K562 (cell line): ENCODE results near the gene TFB2M. TPM values are rescaled to one million over a fixed set of nuclear protein-coding genes. Genes with fewer than 3 reads are reported as not detected.

ENCODE experiments used
- BCOR ChIP-seq: fragments of 450-650 bp; IDR thresholded peaks from 2 replicates; pipeline ENCODE4 v1.6.1; 2016
- BDP1 ChIP-seq: IDR thresholded peaks from 3 replicates; pipeline ENCODE4 v1.6.1; 2011; ENCODE audit not compliant: insufficient read length, insufficient read depth
- CHD1 ChIP-seq: fragments of 200-600 bp; sonication (generic); IDR thresholded peaks from one replicate; pipeline ENCODE4 v1.6.1; 2012; ENCODE audit warnings: mild to moderate bottlenecking, moderate library complexity, low read length, inconsistent platforms
- MAFK ChIP-seq: IDR thresholded peaks from 2 replicates; pipeline ENCODE4 v1.6.1; 2011; ENCODE audit warnings: low read length, improper control_type of control experiment
- NBN ChIP-seq: fragments of 450-650 bp; IDR thresholded peaks from 2 replicates; pipeline ENCODE4 v1.6.1; 2016; ENCODE audit warnings: low read depth, mild to moderate bottlenecking
- NCOR1 ChIP-seq: fragments of 450-650 bp; IDR thresholded peaks from 2 replicates; pipeline ENCODE4 v1.6.1; 2016; ENCODE audit warnings: mild to moderate bottlenecking, moderate library complexity
- NR2F6 ChIP-seq: fragments of 450-650 bp; formaldehyde crosslinking; IDR thresholded peaks from 2 replicates; pipeline ENCODE4 v1.4.0; 2020; ENCODE audit warnings: mild to moderate bottlenecking
- RBM34 ChIP-seq: fragments of 200-400 bp; formaldehyde crosslinking; IDR thresholded peaks from 2 replicates; pipeline ENCODE4 v1.6.1; 2018; ENCODE audit warnings: low read length, borderline replicate concordance; ENCODE audit not compliant: insufficient read depth
- XRCC4 ChIP-seq: IDR thresholded peaks from one replicate; pipeline ENCODE4 v1.6.1; 2011; ENCODE audit not compliant: insufficient read depth, insufficient read length; ENCODE audit errors: extremely low read depth
- ZNF507 ChIP-seq: conservative IDR thresholded peaks from 2 replicates; pipeline ENCODE4 v1.6.1; 2017; ENCODE audit warnings: missing genetic modification characterization, missing compliant biosample characterization
- ZSCAN32 ChIP-seq: fragments of 450-650 bp; formaldehyde crosslinking; IDR thresholded peaks from 2 replicates; pipeline ENCODE4 v1.4.0; 2020; ENCODE audit warnings: mild to moderate bottlenecking, moderate library complexity
- polyA plus RNA-seq, 8 experiments: library from polyadenylated mRNA; depleted of rRNA in 4 of 8; stranded (reverse) in 5 of 8; unstranded in 3 of 8; fragments of >200 nt; fragmentation: Nextera tagmentation in 2 of 8; fragmentation: Illumina TruSeq in 1 of 8; extraction: Ambion mirVana in 2 of 8; extraction: Trizol in 1 of 8; gene quantifications; 2 replicates each; pipeline versions ENCODE4 v1.2.1 to v1.2.3, GENCODE V29; 2011 to 2014; ENCODE audit warnings: inconsistent platforms in 1 of 8, missing spikeins in 1 of 8
- total RNA-seq, 7 experiments: library from RNA; depleted of rRNA in 6 of 7; stranded (reverse); fragments of >200 nt in 6 of 7; fragmentation: Illumina TruSeq in 2 of 7; extraction: Trizol in 2 of 7; gene quantifications; 2 replicates each; pipeline versions ENCODE4 v1.2.1 to v1.2.3, GENCODE V29; 2011 to 2021; ENCODE audit warnings: low replicate concordance in 1 of 7
- TF ChIP-seq, protein P1 (sequence below): sonication (generic); formaldehyde crosslinking; IDR thresholded peaks from 2 replicates; pipeline ENCODE4 v1.8.0; 2023; ENCODE audit warnings: mild to moderate bottlenecking, missing genetic modification reagents
- TF ChIP-seq, protein P2 (sequence below): fragments of 250-450 bp; sonication (Bioruptor Pico); IDR thresholded peaks from 2 replicates; pipeline ENCODE4 v1.9.0; 2021; ENCODE audit warnings: mild to moderate bottlenecking, inconsistent platforms
- TF ChIP-seq, protein P3 (sequence below): sonication (generic); formaldehyde crosslinking; IDR thresholded peaks from 2 replicates; pipeline ENCODE4 v1.9.0; 2022; ENCODE audit warnings: mild to moderate bottlenecking, missing genetic modification reagents
- TF ChIP-seq, protein P4 (sequence below): fragments of 450-650 bp; IDR thresholded peaks from 2 replicates; pipeline ENCODE4 v1.6.1; 2016; ENCODE audit warnings: low read depth, mild to moderate bottlenecking, moderate library complexity
- TF ChIP-seq, protein P5 (sequence below): fragments of 250-450 bp; sonication (Bioruptor Pico); IDR thresholded peaks from 2 replicates; pipeline ENCODE4 v1.8.0; 2021; ENCODE audit warnings: moderate library complexity, mild to moderate bottlenecking, inconsistent platforms
- TF ChIP-seq, protein P6 (sequence below): fragments of 450-650 bp; formaldehyde crosslinking; conservative IDR thresholded peaks from 2 replicates; pipeline ENCODE4 v1.4.0; 2022; ENCODE audit warnings: mild to moderate bottlenecking, missing genetic modification characterization
- TF ChIP-seq, protein P7 (sequence below): fragments of 450-650 bp; IDR thresholded peaks from 2 replicates; pipeline ENCODE4 v1.6.1; 2017; ENCODE audit warnings: mild to moderate bottlenecking, moderate library complexity

The TFB2M gene
- total and polyA plus RNA-seq, 9 of the 15 experiments (the other 6 are each of a cell fraction or from before 2014, with no cell fraction given) = 55.1 to 162 (median 70.6) TPM

DNA sequence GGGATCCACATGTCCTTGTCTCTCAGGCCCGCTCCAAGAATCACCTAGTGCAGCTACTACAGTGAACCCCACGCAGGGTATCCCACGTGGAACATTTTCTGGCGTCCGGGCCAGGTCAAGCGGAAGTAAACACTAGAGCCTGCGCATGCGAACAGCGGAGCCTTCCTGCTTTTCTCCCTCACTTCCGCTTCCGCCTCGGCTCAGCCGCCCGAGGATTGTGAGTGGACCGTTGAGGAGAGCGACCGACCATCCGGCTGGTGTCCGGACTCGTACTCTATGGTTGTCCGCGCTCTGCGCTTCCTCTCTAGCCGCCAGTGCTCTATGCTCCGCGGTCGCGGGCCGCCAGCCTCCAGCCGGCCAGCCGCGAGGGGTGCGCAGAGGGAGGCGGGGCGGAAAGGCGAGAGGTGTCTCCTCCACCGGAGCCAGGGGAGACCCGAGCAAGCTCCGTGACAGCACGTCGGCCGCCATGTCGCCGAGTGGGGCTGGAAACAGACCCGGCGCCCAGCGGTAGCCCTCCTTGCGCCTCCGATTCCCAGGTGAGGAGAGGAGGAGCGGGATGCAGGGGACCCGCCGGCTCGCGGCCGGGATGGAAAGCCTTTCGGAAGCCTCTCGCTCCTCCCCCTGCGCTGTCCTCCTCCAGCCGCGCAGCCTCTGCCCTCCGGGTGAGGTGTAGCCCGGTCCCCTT lies at the start of gene TFB2M, which contains the start of gene CNST (continued):
- TF ChIP-seq, protein P1, sequence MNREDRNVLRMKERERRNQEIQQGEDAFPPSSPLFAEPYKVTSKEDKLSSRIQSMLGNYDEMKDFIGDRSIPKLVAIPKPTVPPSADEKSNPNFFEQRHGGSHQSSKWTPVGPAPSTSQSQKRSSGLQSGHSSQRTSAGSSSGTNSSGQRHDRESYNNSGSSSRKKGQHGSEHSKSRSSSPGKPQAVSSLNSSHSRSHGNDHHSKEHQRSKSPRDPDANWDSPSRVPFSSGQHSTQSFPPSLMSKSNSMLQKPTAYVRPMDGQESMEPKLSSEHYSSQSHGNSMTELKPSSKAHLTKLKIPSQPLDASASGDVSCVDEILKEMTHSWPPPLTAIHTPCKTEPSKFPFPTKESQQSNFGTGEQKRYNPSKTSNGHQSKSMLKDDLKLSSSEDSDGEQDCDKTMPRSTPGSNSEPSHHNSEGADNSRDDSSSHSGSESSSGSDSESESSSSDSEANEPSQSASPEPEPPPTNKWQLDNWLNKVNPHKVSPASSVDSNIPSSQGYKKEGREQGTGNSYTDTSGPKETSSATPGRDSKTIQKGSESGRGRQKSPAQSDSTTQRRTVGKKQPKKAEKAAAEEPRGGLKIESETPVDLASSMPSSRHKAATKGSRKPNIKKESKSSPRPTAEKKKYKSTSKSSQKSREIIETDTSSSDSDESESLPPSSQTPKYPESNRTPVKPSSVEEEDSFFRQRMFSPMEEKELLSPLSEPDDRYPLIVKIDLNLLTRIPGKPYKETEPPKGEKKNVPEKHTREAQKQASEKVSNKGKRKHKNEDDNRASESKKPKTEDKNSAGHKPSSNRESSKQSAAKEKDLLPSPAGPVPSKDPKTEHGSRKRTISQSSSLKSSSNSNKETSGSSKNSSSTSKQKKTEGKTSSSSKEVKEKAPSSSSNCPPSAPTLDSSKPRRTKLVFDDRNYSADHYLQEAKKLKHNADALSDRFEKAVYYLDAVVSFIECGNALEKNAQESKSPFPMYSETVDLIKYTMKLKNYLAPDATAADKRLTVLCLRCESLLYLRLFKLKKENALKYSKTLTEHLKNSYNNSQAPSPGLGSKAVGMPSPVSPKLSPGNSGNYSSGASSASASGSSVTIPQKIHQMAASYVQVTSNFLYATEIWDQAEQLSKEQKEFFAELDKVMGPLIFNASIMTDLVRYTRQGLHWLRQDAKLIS (CRISPR knock-in tag) = peak; percentile 67; the same call in 1 of the 2 replicates
- TF ChIP-seq, protein P2, sequence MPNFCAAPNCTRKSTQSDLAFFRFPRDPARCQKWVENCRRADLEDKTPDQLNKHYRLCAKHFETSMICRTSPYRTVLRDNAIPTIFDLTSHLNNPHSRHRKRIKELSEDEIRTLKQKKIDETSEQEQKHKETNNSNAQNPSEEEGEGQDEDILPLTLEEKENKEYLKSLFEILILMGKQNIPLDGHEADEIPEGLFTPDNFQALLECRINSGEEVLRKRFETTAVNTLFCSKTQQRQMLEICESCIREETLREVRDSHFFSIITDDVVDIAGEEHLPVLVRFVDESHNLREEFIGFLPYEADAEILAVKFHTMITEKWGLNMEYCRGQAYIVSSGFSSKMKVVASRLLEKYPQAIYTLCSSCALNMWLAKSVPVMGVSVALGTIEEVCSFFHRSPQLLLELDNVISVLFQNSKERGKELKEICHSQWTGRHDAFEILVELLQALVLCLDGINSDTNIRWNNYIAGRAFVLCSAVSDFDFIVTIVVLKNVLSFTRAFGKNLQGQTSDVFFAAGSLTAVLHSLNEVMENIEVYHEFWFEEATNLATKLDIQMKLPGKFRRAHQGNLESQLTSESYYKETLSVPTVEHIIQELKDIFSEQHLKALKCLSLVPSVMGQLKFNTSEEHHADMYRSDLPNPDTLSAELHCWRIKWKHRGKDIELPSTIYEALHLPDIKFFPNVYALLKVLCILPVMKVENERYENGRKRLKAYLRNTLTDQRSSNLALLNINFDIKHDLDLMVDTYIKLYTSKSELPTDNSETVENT = peak; percentile 100
- TF ChIP-seq, protein P3, sequence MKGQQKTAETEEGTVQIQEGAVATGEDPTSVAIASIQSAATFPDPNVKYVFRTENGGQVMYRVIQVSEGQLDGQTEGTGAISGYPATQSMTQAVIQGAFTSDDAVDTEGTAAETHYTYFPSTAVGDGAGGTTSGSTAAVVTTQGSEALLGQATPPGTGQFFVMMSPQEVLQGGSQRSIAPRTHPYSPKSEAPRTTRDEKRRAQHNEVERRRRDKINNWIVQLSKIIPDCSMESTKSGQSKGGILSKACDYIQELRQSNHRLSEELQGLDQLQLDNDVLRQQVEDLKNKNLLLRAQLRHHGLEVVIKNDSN = 0 out of 2 replicates have a peak, but pooled peaks have one; percentile 37
- TF ChIP-seq, protein P4, sequence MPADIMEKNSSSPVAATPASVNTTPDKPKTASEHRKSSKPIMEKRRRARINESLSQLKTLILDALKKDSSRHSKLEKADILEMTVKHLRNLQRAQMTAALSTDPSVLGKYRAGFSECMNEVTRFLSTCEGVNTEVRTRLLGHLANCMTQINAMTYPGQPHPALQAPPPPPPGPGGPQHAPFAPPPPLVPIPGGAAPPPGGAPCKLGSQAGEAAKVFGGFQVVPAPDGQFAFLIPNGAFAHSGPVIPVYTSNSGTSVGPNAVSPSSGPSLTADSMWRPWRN = no peak
- TF ChIP-seq ZNF507 = no peak
- TF ChIP-seq XRCC4 = no peak
- TF ChIP-seq, protein P5, sequence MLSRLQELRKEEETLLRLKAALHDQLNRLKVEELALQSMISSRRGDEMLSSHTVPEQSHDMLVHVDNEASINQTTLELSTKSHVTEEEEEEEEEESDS (CRISPR knock-in tag) = no peak
- no peak for TF ChIP-seq MAFK
- TF ChIP-seq RBM34 = no peak
- no peak; the same call in 1 of the 2 replicates for TF ChIP-seq BCOR
- TF ChIP-seq NR2F6 (CRISPR knock-in tag) = no peak
- TF ChIP-seq BDP1 = no peak
- peak; percentile 70; the same call in 1 of the 2 replicates for TF ChIP-seq NBN
- TF ChIP-seq NCOR1 = no peak
- TF ChIP-seq ZSCAN32 (CRISPR knock-in tag) = no peak
- TF ChIP-seq CHD1 = no peak
- TF ChIP-seq, protein P6, sequence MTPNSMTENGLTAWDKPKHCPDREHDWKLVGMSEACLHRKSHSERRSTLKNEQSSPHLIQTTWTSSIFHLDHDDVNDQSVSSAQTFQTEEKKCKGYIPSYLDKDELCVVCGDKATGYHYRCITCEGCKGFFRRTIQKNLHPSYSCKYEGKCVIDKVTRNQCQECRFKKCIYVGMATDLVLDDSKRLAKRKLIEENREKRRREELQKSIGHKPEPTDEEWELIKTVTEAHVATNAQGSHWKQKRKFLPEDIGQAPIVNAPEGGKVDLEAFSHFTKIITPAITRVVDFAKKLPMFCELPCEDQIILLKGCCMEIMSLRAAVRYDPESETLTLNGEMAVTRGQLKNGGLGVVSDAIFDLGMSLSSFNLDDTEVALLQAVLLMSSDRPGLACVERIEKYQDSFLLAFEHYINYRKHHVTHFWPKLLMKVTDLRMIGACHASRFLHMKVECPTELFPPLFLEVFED = no peak
- TF ChIP-seq, protein P7, sequence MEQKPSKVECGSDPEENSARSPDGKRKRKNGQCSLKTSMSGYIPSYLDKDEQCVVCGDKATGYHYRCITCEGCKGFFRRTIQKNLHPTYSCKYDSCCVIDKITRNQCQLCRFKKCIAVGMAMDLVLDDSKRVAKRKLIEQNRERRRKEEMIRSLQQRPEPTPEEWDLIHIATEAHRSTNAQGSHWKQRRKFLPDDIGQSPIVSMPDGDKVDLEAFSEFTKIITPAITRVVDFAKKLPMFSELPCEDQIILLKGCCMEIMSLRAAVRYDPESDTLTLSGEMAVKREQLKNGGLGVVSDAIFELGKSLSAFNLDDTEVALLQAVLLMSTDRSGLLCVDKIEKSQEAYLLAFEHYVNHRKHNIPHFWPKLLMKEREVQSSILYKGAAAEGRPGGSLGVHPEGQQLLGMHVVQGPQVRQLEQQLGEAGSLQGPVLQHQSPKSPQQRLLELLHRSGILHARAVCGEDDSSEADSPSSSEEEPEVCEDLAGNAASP = no peak
